IPS-18c (cell line): ENCODE results near the gene IFI30.

Source experiments
- H3K4me3 ChIP-seq: 2 replicates; pipeline ENCODE4 v1.7.0; 2013; ENCODE audit warnings: low read depth, mild to moderate bottlenecking, low read length, moderate library complexity; ENCODE audit not compliant: insufficient read depth
- H3K9me3 ChIP-seq: one replicate; pipeline ENCODE4 v1.6.1; 2013; ENCODE audit warnings: mild to moderate bottlenecking, low read length, moderate library complexity; ENCODE audit not compliant: control insufficient read depth, insufficient read depth

Gene IFI30

GRCh38 chr19:18161636-18162002, 12.0 kb upstream of the IFI30 start:
- Histone ChIP-seq H3K9me3 (no peaks in the 10 kb centered on the region), H3K4me3 (no peak overlapping the region)

DNA sequence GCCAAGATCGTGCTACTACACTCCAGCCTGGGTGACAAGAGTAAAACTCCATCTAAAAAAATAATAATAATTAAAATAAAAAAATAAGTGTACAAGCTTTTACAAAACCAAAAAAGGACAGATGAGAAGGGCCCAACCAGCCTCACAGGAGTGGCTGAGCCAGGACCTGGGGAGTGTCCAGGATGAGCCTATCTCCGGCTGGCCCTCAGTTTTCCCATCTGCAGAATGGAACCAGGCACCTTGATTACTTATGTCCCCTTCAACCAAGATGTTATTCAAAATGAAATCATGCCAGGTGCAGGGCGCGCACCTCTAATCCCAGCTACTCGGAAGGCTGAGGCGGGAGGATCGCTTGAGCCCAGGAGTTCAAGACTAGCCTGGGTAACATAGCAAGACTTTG, 9.5 kb upstream of the IFI30 start:
- no peaks in the 10 kb centered on the region for H3K9me3 ChIP-seq

GRCh38 chr19:18165794-18166544, 7.6 kb upstream of the IFI30 start:
- Histone ChIP-seq H3K9me3 (no peaks in the 10 kb centered on the region), H3K4me3 (no peak overlapping the region)

More for the DNA sequence above, 9.5 kb upstream of the IFI30 start:
- H3K4me3 ChIP-seq = no peak overlapping the region

DNA sequence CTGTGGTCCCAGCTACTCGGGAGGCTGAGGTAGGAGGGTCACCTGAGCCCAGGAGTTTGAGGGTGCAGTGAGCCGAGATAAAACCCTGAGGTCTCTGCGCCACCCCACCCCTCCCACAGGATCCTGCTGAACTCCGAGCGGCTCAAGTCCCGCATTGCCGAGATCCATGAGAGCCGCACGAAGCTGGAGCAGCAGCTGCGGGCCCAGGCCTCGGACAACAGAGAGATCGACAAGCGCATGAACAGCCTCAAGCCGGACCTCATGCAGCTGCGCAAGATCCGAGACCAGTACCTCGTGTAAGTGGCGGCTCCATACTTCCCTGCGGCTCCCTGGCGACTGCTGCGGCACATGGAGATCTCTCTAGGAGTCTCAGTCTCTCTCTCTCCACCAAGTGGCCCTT, 6.6 kb upstream of the IFI30 start:
- no peaks in the 10 kb centered on the region for H3K9me3 ChIP-seq
- no peak overlapping the region for H3K4me3 ChIP-seq

- H3K9me3 ChIP-seq = no peaks in the 10 kb centered on the region
- no peak overlapping the region for H3K4me3 ChIP-seq
These were observed 5.5 kb upstream of the IFI30 start for GRCh38 chr19:18167975-18168645.

- H3K4me3 ChIP-seq = no peak overlapping the region
- no peaks in the 10 kb centered on the region for H3K9me3 ChIP-seq
These were observed 4.8 kb upstream of the IFI30 start for GRCh38 chr19:18168673-18169381.

DNA sequence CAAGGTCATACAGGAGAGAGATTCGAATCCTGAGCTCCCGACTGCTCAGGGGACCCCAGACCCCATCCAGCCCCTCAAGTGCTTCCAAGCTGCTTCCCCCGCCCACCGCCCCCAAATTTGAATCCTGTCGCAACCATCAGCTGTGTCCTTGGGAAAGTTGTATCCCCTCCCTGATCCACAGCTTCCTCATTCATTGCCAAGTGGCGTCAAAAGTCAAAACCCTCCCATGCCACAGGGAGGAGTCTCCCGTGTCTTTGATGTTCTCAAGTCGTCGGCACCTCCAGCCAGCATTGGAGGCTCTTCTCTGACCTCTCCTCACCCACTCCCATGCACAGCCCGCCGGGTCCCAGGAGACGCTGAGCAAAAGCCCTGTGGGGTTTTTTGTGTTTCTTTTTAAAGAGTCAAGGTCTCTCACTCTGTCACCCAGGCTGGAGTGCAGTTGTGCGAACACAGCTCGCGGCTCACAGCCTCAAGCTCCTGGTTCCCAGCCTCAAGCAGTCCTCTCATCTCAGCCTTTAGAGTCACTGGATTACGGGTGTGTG, 2.8 kb upstream of the IFI30 start:
- H3K9me3 ChIP-seq = no peaks in the 10 kb centered on the region
- H3K4me3 ChIP-seq = no peak overlapping the region

DNA sequence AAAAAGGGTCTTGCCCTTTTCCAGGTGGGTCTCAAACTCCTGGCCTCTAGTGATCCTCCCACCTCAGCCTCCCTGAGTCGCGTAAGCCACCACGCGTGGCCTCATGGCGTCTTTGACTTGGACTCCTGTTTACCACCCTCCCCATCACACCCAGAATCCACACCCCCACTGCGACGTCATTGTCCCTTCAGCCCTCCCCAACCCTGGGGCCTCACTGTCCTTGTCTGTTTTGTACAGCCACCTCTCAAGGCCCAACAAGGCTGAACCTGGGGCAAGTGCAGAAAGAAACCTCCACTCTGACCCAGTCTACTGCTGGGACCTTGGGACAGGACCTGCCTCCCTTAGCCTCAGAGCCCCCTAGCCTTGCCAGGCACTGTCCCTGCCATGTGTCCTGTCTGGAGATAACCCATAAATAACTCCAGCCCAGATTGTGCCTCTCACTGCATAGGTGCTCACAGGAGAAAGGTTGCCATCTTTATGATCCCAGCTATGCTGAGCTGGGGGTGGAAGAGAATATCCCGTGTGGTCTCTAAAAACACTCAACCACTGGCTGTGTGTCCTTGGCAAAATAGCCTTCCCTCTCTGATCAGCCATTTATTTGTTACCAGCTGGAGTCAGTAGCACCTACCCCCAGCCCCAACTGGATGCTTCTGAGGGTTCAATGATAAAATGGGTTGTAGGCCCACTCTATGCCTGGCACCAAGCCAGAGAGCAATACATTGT, 1.8 kb upstream of the IFI30 start:
- Histone ChIP-seq H3K9me3 (no peaks in the 10 kb centered on the region), H3K4me3 (no peak overlapping the region)

DNA sequence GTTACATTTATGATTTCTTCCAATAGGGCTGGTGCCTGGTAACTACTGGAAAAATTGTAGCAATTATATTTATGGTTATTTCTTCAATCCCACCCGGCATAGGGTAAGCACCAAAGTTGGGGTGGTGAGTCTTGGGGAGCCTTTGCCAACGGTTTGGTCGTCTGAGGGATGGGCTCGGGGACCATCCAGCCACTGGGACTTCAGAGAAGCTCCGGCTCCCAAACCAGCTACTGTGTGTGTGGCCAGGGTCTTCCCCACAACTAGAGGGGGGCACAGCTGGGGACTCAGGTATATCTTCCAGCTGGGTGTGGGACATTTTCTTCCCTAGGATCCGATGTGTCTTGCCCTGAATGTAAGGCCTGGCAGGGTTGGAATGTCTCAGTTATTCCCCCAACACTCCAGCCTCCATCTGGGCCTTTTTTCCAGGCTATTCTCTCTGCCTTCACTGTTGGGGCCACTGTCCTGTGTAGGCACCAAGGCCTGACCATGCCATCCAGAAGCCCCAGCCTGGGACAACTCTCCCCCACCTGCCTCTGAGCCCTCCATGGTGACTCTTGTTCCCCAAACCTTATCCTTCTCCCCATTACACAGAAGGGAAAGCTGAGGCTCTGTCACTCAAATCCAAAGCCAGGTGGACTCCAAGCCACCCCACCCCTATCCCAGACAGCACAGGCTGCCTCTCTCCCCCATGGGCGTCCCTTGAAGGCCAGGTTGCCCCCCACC, 1.1 kb upstream of the IFI30 start:
- no peak overlapping the region for H3K4me3 ChIP-seq
- no peaks in the 10 kb centered on the region for H3K9me3 ChIP-seq

DNA sequence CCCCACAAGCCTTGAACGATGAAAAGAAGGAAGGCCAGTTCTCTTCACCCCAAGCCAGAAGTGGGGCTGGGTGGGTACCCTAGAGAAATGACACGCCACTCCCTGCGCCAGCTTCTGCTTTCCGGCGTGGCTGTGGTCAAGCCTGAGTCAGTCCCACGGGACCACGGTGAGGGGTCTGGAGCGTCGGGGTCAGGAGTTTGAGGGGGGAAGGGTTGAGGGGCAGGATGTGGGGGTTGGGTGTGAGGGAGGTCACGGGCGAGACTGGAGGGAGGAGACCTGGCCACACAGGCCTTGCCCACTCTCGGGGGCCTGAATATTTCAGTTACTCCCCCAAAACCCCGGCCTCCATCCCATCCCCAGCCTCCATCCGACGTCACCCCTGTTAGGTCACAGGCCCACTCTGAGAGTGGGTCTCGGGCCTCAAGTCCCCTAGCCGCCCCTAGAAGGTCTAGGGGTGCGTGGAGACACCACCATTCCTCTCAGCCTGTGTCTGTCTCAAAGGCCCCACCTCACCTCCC, 500 bp upstream of the IFI30 start:
- no peaks in the 10 kb centered on the region for H3K9me3 ChIP-seq

GRCh38 chr19:18174983-18175382, 1.4 kb downstream of the IFI30 start:
- H3K9me3 ChIP-seq = no peaks in the 10 kb centered on the region
- no peak overlapping the region for H3K4me3 ChIP-seq

More for the DNA sequence above, 500 bp upstream of the IFI30 start:
- H3K4me3 ChIP-seq = peak overlapping the region; percentile 73; the same call in 1 of the 2 replicates

- Histone ChIP-seq H3K9me3 (no peaks in the 10 kb centered on the region), H3K4me3 (no peak overlapping the region)
These were observed 3.0 kb downstream of the IFI30 start for GRCh38 chr19:18176367-18177310.

DNA sequence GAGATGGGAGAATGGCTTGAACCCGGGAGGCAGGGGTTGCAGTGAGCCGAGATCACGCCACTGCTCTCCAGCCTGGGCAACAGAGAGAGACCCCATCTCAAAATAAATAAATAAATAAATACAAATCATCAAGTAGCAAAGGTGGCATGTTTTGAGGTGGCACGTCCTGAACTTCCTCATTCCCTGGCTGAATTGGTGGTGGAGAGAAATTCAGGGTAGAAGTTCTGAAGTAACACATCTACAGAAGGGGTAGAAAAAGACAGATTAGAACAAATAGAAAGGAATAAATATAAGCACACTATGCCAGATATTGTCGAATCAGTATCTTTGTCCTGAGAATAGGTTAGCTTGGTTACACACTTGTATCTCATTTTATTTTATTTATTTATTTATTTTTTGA, 6.3 kb downstream of the IFI30 start:
- no peaks in the 10 kb centered on the region for H3K9me3 ChIP-seq

GRCh38 chr19:18183529-18183928, 9.9 kb downstream of the IFI30 start:
- no peak overlapping the region for H3K4me3 ChIP-seq
- no peaks in the 10 kb centered on the region for H3K9me3 ChIP-seq

More for the DNA sequence above, 6.3 kb downstream of the IFI30 start:
- no peak overlapping the region for H3K4me3 ChIP-seq

GRCh38 chr19:18185538-18185937, 11.9 kb downstream of the IFI30 start:
- no peak overlapping the region for H3K4me3 ChIP-seq
- H3K9me3 ChIP-seq = no peaks in the 10 kb centered on the region

DNA sequence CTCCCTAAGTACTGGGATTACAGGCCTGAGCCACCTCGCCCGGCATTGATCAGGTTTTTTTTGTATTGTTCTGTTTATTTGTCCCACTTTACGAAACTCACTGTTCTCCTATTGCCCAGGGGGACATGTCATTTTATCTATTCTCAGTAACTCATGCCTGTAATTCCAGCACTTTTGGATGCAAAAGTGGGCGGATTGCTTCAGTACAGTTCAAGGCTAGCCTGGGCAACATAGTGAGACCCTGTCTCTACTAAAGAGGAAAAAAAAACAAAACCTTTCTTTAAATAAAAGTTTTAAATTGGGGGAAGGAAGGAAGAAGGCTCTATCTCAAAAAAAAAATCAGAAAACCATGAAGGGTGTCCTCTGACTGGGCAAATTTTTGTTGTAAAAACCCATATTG, 16.7 kb downstream of the IFI30 start:
- no peaks in the 10 kb centered on the region for H3K9me3 ChIP-seq
- H3K4me3 ChIP-seq = no peak overlapping the region
